22Rv1 (cell line): ENCODE measurements around the gene TRIP10.

Source experiments
- ZFX ChIP-seq: fragments of 450-650 bp; IDR thresholded peaks from 2 replicates; pipeline ENCODE4 v1.6.1; 2017; ENCODE audit warnings: antibody characterized with exemption, borderline replicate concordance
- TF ChIP-seq, protein P1 (sequence below): fragments of 450-650 bp; IDR thresholded peaks from 2 replicates; pipeline ENCODE4 v1.5.1; 2017; ENCODE audit warnings: mild to moderate bottlenecking

DNA sequence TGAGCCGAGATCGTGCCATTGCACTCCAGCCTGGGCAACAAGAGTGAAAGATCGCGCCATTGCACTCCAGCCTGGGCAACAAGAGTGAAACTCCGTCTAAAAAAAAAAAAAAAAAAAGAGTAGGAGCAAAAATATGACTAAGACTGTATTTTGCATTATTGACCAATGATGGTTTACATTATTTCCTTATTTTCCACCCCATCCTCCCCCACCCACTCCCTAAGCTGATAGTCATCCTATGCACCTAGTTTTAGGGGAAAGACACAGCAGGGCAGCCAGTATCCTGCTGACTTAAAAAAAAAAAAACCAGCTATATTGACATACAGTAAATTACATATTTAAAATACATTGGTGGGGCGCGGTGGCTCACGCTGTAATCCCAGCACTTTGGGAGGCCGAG lies 58.2 kb downstream of the TRIP10 start:
- TF ChIP-seq, protein P1, sequence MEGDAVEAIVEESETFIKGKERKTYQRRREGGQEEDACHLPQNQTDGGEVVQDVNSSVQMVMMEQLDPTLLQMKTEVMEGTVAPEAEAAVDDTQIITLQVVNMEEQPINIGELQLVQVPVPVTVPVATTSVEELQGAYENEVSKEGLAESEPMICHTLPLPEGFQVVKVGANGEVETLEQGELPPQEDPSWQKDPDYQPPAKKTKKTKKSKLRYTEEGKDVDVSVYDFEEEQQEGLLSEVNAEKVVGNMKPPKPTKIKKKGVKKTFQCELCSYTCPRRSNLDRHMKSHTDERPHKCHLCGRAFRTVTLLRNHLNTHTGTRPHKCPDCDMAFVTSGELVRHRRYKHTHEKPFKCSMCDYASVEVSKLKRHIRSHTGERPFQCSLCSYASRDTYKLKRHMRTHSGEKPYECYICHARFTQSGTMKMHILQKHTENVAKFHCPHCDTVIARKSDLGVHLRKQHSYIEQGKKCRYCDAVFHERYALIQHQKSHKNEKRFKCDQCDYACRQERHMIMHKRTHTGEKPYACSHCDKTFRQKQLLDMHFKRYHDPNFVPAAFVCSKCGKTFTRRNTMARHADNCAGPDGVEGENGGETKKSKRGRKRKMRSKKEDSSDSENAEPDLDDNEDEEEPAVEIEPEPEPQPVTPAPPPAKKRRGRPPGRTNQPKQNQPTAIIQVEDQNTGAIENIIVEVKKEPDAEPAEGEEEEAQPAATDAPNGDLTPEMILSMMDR = no peak
- TF ChIP-seq ZFX = no peak
